HG03039 (cell line): Measurements from ENCODE around the gene KCTD19.
"Not testable (repeated sequence)": the region's sequence is repeated elsewhere in the genome, so short reads cannot be mapped to it uniquely, and the experiment has no call there.

ENCODE experiments used
- ATAC-seq: cut with Tn5 transposase; IDR thresholded peaks from one replicate; pipeline ENCODE4 v1.9.1; 2021; ENCODE audit warnings: mild to moderate bottlenecking, moderate library complexity; ENCODE audit not compliant: unreplicated experiment

Gene KCTD19

DNA sequence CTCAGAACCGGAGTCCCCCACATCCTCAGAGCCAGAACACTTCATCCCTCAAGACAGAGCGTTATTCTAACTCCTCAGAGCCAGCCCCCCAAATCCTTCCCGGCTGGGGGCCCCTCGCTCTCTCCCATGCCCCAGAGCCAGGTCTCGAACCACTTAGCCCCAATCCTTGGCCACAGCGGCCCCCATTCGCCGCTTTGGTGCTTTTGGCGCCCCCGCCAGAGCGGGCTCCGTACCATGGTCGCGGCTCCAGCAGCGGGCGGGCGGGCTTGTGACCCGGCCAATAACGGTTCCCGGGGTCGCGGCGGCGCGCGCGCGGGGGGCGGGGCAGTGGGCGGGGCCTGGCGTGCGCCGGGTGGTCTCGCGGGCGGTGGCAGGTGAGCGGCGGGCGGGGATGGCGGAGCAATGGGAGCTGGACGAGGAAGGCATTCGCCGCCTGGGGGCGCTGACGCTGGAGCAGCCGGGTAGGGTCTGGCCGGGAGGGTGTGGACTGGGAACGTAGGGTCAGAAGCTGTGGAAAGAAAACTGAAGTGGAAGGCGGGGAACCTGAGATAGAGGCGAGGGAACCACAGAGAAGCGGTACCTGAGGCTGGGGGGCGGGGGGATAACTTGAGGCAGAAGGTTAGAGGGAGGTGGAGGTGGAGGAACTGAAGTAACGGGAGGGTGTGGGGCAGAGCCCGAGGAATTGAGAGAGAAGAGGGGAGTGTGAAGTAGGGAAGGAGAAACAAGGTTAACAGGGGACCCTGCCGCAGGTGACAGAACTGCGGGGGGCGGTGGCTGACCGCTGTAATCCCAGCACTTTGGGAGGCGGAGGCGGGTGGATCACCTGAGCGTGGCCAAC lies at the start of gene KCTD19, which contains the start of gene LRRC36:
Gene KCTD19, minus strand, starts transcription at position 270 of the 838 bp plus-strand sequence. Its CDS starts 34 bp downstream, at position 236.
Gene LRRC36, plus strand, starts transcription at position 344 of the 838 bp plus-strand sequence. Its CDS starts 48 bp downstream, at position 392.
- ATAC-seq: no peak

DNA sequence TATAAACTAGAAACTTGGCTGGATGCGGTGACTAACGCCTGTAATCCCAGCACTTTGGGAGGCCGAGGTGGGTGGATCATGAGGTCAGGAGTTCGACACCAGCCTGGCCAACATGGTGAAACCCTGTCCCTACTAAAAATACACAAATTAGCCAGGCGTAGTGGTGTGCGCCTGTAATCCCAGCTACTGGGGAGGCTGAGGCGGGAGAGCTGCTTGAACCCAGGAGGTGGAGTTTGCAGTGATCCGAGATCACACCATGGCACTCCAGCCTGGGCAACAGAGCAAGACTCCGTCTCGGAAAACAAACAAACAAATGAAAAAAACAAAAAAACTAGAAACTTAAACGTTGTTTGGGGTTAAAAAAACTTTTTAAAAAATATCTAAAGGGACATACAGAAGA lies 49.5 kb upstream of the KCTD19 start:
- not testable (repeated sequence) for ATAC-seq

DNA sequence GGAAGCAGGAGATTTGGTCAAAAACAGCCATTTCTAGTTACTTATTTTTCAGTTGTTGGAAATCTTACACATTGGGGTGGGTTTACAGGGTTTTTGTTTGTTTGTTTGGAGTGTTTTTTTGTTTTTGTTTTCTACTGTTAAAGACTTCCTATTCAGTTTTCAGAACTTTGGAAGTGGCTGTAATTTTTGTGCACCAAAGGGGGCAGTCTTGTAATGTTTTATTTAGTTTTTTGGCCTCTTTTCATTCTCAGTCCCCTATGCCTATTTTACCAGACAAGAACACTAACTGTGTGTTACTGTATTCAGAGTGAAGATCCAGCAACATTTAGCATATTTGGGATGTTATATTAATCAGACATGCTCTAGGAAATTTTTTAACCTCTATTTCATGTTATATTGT lies 46.1 kb upstream of the KCTD19 start:
- no peak for ATAC-seq

DNA sequence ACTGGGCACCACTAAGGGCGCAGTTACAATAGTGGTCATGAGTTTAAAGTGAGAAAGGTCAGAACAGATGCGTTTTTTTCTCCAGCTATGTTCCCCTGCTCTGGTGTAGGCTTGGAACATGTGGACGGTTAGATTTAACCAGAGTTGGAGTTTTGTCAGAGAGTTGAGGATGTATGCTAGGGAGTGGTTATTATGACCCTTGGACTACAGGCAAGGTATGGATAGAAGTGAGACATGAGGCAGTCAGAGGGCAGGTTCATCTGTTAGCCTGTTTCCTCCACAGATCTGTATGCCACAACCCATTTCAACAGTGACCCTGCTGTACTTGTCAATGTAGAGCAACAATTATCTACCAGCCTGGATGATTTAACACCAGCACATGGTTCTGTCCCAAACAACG lies 44.1 kb upstream of the KCTD19 start:
- ATAC-seq: no peak

DNA sequence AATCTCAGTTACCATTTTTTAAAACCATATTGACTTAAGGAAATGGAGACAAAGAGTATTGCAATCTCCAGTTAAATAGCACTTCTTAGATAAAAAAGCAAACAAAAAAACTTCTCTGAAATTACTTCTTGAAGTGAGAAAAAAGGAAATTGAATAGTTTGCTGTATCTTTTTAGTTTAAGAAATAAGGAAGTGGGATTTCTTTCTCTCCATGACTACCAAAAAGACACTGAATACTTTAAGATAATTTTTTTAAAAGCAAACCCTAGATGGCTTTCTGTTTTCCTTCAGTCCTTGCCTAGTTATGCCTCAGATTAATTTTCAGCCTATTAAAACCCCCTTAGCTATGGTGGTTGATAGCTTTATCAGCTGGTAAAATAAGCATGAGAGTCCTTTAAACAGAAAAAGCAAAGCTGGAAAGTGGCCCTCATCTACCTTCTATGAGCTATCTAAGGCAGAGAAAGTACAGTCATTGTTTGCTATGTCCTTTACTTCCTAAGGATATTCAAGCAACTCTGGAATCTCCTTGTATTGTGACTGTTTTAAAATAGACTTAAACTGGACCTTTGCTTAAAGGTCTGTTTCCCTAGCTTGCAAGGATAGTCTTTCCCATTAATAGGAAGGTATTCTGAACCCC lies 38.2 kb upstream of the KCTD19 start:
- no peak for ATAC-seq

DNA sequence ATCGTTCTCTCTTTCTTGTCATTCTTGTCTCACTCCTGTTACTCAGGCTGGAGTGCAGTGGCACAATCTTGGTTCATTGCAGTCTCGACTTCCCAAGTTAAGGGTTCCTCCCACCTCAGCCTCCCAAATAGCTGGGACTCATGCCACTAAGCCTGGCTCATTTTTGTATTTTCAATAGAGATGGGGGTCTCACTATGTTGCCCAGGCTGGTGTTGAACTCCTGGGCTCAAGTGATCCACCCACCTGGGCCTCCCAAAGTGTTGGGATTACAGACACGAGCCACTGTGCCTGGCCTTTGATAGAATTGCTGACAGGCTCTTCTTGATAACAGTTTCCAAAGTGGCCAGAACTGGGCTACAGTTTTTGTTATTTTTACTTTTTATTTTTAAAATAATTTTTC lies 34.5 kb upstream of the KCTD19 start:
- ATAC-seq: no peak

DNA sequence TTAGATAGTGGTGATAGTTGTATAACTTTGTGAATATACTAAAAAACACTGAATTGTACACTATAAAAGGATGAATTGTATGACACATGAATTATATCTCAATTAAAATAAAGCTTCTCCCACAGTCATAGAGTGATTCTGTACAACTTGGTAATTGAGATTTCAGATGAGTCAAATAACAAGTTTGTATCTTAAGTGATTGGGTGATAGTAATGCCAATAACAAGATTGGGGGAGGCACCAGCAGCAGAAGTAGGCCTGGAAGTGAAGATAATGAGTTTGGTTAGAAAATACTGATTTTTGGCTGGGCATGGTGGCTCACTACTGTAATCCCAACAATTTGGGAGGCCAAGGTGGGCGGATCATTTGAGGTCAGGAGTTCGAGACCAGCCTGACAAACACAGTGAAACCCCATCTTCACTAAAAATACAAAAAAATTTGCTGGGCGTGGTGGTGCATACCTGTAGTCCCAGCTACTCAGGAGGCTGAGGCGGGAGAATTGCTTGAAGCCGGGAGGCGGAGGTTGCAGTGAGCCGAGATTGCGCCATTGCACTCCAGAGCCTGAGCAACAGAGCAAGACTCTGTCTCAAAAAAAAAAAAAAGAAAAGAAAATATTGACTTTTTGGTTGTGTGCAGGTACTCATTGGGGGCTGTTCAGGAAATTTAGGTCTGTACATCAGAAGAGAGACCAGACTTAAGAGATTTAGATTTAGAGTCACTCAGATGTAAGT lies 33.2 kb upstream of the KCTD19 start:
- ATAC-seq: not testable (repeated sequence)

DNA sequence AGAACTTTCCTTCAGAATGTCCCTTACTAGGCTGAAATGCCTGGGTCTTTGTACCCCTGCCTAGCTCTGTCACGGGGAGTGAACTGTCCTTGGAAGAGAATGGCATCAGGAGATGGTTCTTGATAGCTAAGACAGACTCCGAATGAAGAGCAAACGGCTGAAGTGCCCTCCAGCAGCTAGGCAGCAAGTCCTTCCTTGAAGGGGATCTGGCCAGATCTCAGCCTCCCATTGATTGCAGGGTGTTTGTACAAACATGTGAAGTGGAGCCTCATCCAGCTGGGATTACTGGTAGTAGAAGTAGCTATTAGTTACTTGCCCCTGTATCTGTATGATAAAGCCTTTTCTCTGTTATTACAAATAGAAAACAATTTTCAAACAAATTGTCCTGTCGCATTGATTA lies 31.0 kb upstream of the KCTD19 start:
- ATAC-seq: no peak

DNA sequence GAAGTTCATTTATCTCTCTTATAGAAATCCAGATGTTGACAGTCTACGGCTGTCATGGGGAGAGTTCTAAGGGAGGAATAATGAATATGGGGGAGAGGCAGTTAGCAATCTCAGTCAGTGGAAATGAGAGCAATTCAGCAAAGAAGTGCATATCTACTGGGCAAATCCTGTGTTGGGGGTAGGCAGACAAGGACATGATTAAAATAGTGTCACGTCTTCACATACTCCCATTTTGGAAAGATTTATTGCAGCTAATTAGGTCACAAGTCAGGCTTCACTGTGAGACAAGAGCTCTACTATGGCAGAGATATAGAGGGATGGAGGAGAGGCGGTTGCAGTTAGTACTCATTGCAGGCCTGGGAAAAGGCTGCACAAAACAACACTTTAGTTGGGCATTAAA lies 29.9 kb upstream of the KCTD19 start:
- ATAC-seq: no peak

DNA sequence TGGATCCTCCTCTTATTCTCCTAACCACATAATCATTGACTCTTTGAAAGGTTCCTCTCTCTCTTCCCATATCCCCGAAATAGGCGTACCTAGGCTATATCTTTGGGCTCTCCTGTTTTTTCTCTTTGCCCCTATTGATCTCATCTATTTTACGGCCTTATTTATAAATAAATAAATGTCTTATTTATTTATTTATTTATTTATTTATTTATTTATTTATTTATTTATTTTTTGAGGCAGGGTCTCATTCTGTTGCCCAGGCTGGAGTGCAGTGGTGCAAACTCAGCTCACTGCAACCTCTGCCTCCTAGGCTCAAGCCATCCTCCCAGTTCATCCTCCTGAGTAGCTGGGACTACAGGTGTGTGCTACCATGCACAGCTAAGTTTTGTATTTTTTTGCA lies 25.9 kb upstream of the KCTD19 start:
- ATAC-seq: not testable (repeated sequence)

DNA sequence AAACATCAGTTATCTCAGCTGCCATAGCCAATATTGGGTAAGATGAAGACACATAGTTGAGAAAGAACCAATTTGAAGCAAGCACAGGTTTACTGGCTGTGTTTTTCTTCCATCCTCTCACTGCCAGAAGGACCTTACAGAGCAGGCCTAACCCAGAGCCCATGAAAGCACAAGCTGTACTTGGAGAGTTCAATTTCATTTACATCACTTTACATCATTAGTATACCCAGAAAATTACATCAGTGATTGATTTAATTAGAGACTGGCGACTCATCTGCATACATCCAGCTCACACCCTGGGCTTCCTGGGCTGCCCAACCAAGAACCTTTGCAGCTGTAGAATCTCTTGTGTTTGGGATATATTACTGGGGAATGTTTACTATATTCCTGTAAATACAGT lies 23.8 kb upstream of the KCTD19 start:
- no peak for ATAC-seq

DNA sequence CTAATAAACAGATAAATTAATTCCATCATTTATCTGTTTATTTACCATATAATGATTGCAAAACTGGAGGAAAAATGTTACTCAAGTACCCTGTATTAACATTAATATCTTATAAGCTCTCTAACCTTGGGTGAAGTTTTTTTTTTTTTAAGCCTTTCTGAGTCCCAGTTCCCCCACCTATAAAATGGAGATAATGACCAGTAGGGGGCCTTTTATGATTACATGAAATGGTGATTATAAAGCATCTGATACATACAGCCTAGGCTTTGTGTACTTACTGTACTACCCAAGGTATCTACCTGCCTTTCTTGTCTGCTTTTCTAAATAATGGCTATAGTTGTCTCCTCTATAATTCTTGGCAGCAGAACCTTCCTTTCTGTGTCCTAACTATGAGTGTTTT lies 22.6 kb upstream of the KCTD19 start:
- ATAC-seq: no peak

DNA sequence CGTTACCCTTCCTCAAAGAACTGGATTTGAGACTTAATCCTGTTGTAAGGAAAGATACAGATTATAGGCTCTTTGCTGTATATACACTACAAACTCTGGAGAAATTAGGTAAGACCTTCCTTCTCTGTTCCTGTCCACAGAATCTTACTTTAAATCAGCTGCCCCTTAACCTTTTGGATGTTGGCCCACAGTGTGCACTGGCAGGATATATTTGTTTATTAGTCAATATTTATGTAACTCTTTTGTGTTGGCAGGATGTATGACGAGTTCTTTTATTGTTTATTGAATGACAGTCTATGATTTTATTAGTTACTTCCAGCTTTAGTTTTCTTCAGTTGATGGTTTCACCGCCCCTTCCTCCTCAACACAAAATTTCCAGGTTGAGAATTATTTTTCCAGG lies 19.8 kb upstream of the KCTD19 start:
- ATAC-seq: no peak

DNA sequence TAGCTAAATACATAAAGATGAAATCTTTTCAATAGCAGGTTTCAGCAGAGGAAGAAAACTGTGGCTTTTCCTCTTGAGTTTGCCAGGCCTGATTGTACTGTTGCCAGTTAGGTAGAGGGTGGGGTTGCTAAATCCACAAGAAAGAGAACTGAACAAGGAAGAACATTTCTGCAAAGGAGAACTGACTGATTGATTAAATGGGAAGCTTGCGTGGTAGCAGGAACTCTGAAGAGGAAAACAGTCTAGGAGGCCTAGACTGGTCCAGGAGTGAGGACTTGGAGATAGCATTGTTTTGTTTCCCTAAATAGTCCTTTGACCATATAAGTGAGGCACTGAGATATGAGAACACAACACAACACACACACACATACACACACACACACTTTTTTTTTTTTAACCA lies 18.9 kb upstream of the KCTD19 start:
- no peak for ATAC-seq

DNA sequence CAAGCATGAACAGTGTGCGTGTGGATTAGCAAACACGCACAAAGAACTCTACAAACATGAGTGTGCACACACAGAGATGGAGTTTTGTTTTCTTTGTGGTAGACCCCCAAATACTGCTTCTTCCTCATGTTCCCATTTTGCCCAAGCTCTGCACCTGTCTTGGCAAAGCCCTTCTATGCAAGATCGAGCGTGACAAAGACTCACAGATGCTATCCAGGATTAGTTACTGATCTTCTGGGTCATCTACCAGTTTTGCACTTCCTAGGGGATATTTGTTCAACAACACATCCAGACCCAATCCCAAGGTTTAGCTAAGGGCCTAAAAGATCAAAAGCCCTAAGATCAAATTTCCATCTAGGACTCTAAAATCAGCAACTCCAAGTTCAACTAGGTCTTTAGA lies 16.1 kb upstream of the KCTD19 start:
- ATAC-seq: no peak

DNA sequence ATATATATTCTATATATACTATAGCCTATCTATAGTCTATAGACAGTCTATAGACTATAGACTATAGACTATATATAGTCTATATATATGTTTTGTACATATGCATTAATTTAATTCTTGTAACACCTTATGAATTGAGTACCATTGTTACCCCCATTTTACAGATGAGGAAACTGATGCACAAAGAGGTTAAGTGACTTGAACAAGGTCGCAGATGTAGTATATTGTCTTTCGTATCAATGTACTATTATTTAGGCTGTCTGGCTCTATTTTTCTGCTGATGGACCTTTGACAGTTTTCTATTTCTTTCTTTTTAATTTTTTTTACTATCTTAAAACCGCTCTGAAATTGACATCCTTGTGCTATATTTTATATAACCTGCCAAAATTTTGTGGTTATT lies 14.7 kb upstream of the KCTD19 start:
- no peak for ATAC-seq

DNA sequence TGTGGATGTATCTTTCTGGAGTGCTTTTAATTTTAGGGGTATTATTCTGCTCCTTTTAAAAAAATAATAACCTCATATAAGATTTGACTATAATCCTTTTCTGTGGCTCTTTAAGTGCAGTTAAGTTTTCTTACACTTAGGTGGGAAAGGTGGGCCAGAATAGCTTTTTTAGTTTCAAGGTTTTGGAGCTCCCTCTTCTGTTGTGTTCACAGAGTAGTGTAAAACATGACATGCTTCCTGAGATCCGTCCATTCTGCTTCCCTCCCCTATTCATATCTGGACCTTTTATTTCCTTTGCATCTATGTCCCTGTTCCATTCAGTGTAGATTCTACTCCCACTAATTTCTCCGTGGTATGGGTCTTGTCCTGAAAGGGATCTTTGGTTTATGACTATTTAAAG lies 12.9 kb upstream of the KCTD19 start:
- ATAC-seq: no peak

DNA sequence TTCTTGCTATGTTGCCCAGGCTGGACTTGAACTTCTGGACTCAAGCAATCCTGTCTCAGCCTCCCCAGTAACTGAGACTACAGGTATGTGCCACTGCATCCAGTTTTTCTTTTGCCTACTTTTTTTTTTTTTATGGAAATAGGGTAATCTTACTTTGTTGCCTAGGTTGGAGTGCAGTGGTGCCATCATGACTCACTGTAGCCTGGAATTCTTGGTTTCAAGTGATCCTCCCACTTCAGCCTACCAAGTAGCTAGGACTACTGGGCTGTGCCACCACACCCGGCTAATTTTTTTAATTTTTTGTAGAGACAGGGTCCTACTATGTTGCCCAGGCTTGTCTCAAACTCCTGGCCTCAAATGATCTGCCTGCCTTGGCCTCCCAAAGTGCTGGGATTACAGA lies 10.1 kb upstream of the KCTD19 start:
- ATAC-seq: no peak

DNA sequence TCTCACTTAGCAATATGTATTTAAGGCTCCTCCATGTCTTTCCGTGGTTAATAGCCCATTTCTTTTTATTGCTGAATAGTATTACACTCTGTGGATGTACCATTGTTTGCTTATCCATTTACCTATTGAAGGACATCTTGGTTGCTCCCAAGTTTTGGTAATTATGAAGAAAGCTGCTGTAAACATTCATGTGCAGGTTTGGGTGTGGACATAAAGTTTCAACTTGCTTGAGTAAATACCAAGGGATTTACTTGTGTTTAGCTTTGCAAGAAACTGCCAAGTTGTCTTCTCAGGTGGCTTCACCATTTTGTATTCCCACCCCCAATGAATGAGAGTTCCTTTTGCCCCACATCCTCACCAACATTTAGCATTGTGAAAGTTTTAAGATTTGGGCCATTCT lies 9.6 kb upstream of the KCTD19 start:
- no peak for ATAC-seq

DNA sequence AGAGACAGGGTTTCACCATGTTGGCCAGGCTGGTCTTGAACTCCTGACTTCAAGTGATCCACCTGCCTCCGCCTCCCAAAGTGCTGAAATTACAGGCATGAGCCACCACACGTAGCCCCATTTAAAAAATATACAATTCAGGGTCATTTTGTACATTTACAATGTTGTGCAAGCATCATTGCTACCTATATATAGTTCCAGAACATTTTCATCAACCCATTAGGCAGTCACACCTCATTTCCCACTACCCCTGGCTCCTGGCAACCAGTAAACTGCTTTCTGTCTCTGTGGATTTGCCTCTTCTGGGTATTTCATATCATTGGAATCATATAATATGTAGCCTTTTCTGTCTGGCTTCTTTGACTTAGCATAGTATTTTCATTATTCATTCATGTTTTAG lies 6.8 kb upstream of the KCTD19 start:
- ATAC-seq: no peak

DNA sequence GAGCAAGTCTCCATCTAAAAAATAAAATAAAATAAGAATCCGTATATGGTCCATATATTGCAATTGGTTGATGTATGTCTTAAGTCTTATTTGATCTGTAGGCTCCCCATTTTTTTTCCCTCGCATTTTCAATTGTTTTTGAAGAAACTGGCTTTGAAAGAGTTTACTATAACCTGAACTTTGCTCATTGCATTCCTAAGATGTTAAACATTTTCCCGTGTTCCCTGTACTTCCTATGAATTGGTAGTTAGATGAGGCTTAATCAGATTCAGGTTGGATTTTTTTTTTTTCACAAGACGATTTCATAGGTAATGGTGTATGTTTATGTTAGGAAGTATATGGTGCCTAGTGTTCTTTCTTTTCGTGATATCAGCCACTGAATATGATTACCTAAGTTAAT lies 3.4 kb upstream of the KCTD19 start:
- ATAC-seq: no peak

DNA sequence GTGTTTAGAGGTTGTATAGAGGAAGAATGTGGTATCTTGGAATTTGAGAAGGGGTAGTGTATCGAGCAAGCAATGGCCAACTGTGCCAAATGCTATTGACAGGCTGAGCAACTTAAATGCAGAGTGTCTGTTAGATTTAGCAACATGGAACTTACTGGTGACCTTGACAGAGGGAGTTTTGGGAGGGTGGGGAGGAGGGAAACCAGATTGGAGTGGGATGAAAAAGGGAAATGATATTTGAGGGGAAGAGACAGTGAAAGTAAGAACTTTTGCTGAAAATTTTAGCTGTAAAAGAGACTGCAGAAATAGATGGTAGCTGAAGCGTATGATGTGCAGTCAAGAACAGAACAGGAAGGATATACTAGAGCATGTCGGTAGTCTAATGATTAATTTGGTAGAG lies 1.2 kb upstream of the KCTD19 start:
- ATAC-seq: no peak
